HTERT RPE-1 (cell line): ENCODE measurements around the gene RETN.

Experiments used
- in situ Hi-C: fragments of 300-500 bp; cut with MboI; formaldehyde crosslinking; loops from 4 replicates; pipeline ENCODE4 v1.14.3; 2020; ENCODE audit warnings: low sequenced_read_pairs

RETN gene

DNA sequence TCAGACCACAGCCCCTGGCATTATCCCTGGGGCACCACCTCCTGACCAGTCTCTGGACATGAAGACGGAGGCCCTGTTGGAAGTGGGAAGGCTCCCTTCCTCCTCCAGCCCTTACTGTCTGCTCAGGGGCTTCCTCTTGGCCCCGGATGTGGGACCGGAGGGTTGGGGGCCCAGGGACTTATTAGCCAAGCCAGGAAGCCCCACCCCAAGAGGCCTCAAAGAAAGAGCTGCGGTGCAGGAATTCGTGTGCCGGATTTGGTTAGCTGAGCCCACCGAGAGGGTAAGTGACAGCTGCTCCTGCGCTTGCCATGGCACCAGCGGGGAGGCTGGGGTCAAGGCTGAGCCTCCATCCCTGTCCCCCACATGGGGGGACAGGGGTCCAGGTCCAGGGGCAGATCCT lies at the start of gene RETN:
Gene RETN, plus strand, starts transcription at position 208 of the 400 bp plus-strand sequence. CDS start 278 bp downstream, outside the sequence.
- in situ Hi-C loops = no loop called here

DNA sequence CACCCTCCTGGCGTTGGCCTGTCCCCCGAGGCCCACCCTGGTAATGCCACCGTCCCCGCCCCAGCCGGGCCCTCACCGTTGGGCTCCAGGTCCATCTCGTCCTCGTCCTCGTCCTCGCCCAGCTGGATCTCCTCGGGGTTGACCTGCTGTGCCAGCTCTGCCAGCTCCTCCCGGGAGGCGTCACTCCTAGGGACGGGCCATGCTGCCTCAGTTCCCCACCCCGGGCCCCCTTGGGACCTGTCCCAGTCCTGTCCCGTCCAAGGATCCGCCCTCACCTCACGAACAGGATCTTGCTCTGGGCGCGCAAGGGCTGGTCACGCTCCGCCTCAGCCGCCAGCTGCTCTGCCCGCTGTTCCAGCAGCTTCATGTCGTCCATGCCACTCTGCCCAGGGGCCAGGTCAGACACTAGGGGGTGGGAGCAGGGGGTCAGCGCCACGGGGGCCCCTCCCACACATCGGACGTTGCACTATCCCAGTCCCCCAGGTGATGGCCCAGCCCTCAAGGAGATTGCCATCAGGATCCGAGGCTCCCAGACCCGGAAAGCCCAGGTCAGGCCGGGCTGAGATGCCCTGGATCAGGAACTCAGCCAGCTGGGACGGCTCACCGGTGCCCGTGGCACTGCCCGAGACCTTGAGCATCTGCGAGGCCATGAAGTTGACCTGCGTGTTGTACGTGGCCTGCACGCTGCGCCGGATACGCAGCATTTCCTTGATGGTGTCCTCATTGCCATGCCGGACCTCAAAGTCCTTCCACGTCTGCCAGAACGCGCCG lies 49.0 kb upstream of the RETN start:
- in situ Hi-C loops = no loop called here

GRCh38 chr19:7620442-7621412 lies 48.1 kb upstream of the RETN start:
- in situ Hi-C loops = no loop called here

DNA sequence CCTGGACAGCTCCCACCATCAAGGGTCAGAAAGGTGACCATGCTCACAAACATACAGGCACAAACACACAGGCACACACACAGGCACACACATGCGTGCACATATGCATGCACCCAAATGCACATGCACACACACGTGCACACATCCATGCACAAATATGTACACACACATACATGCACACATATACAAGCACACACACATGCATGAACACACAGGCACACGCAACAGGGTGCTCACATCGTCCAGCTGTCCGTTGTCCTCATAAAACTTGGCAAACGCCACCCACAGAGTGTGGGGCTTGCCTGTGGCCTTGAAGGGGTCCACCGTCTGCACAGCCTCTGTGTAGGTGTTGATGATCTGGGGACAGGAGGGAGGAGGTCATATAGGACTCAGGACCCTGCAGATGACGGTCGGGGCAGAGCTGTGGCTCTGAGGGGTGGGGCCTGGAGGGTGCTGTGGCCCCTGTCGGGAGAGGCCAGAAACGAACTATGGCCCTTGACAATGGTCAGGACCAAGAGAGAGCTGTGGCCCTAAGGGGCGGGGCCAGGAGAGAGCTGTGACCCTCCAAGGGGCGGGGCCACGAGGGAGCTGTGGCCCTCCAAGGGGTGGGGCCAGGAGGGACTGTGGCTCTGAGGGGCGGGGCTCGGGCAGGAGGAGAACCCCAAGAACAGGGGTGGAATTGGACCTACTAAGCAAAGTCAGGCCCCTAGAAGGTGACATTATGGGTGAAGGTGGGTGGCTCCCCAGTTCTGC lies 45.7 kb upstream of the RETN start:
- in situ Hi-C loops = no loop called here

DNA sequence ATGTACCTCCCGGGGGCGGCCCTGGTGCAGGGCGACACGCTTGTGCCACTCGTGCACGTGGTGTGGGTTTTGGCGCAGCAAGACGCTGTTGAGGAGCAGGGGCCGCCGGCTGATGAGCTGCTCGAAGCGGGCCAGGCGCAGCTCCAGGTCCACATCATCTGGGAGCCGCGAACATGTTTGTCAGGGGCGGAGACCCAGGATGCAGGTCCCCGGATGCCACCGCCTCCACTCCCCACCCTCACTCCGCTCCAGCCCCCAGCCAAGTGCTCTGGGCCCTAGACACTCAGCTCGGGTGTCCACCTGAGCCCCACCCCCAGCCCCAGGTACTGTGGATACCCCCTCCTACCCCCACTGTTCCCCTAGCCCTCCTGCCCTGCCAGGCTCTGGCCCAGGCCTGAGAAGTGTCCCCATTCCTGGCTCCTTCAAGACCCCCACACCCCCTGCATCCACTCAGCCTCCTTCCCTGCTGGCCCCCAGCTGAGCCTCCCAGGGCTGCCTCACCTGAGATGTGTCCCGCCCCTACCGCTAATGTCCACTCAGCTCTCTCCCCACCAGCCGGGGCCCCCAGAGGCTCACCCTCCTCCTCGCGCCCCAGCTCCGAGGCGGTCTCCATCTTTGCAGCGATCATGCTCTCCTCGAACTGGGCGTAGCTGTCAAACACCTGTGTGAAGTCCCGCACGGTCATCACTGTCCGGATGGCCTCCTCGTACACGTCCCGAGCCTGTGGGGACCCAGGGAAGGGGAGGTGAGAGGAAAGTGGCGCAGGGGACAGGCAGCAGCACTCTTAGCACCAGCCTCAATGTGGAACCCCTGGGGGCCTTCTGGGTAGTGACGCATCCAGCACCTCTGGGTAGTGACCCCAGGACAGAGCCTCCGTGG lies 44.9 kb upstream of the RETN start:
- in situ Hi-C loops = no loop called here

GRCh38 chr19:7624810-7625209 lies 44.0 kb upstream of the RETN start:
- in situ Hi-C loops = no loop called here

DNA sequence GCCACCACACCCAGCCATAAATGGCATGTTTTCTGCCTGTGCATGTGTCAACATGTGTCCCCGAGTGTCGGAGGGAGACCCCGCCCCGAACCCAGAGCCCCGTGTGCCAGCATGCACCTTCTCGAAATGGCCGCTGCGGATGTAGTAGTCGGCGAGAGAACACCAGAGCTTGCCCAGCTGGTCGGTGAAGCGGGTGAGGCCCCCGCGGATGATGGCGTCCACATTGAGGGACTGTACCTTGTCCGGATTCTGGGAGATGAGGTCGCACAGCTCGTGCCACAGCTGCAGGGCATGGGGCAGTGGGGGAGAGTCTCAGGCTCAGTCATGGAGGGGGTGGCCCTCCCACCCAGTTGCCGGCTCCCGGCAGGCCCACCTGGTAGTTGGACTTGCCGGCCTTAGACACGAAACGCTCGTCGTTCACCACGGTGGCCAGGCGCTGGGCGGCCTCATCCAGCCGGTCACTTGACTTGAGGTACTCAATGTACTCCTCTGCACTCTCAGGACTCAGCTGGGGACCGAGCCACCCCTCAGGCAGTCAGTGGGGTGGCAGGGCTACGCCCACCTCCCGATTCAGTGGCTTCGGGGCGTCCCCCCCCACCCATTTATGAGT lies 43.0 kb upstream of the RETN start:
- in situ Hi-C loops = no loop called here

DNA sequence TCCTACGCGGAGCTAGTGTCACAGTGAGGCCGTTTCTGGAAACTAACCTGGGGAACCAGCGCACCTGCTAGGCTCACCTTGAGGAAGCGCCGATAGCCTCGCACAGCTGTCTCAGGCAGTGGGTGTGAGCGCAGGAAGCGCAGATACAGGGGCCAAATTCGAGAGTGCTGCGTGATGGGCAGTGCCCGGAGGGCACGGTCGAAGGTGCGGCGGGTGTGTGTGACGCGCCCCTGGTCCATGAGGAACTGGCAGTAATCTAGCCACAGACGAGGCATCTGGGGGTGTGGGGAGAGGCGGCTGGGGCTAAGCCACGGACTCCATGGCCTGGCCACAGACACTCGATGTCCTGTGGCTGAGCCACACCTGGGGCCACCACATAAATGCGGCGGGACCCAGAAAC lies 41.7 kb upstream of the RETN start:
- in situ Hi-C loops = no loop called here

DNA sequence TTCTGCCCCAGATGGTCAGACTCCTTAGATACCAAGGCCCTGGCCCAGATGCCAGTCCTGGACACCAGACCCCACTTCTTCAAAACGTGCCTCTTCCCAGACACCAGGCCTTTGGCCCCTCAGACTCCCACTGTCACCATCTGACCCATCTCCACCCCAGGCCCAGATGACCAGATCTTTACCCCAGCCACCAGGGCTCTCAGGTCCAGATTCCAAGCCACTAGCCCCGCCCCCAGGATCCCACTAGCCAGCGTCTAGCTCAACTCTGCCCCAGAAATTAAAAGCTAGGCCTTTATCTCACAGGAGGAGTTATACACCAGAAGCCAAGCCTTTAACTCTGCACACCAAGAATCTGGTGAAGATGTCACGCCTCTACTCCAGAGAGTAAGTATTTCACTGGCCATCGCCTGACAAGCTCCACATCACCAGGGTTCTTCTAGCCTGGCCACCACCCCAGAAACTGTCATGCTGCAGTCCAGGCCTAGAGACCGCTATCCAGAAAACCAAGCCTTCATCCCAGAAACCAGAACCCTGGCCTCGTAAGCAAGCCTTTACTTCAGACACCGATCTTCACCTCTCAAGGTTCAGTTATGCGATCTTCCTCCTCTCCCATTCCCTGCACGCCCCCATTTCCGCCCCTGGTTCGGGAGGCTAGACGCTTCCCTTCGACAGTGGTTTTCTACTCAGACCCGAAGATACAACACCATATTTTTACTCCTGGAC lies 40.1 kb upstream of the RETN start:
- in situ Hi-C loops = no loop called here

- in situ Hi-C loops = no loop called here
Observed at GRCh38 chr19:7629347-7630054, 39.3 kb upstream of the RETN start, which contains the start of the genes PET100 and XAB2. PET100 (plus strand) TSS chr19:7629793; CDS start chr19:7629834, 41 bp downstream. XAB2 (minus strand) TSS chr19:7629545; CDS start chr19:7629527, 18 bp downstream.

GRCh38 chr19:7631577-7631976 lies 37.3 kb upstream of the RETN start:
- in situ Hi-C loops = no loop called here

- in situ Hi-C loops = no loop called here
Observed at GRCh38 chr19:7632340-7633203, 36.3 kb upstream of the RETN start.

- in situ Hi-C loops = no loop called here
Observed at GRCh38 chr19:7633698-7634097, 35.2 kb upstream of the RETN start, which contains the start of gene PCP2. PCP2 (minus strand) TSS chr19:7633719; CDS start chr19:7633457, 262 bp downstream.

GRCh38 chr19:7635670-7636069 lies 33.2 kb upstream of the RETN start:
- in situ Hi-C loops = no loop called here

GRCh38 chr19:7636317-7636690 lies 32.5 kb upstream of the RETN start:
- in situ Hi-C loops = no loop called here

DNA sequence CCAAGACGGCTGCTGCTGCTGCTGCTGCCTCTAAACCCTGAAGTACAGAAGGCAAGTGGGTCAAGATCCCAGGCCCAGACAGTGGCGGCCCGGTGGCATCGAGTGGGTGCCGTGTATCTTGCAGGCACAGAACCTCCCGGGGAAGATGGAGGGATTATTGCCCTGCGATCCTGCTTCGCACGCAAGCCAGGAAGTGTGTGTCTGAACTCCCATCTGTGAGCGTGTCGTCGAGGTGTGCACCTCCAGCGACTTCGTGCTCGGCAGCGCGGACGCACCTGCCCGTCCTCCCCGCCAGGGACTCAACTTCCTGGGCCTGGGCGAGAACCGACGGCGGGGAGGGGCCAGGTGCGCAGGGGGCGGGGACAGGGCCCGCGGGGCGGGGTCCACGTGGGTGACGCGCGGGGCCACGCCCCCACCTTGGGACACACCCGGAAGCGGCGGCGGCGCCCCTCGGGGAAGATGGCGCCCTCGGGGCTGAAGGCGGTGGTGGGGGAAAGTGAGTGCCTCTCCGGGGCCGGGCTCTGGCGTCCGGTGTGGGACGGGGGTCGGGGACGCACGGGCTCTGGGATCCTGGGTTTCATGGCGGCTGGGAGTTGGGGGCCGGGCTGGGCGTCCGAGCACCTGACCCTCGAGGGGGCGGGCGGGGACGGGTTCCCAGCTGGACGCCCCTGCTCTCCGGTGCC lies 32.0 kb upstream of the RETN start, which contains the start of gene STXBP2:
Gene STXBP2, plus strand, starts transcription at position 420 of the 683 bp plus-strand sequence. Its CDS starts 40 bp downstream, at position 460.
- in situ Hi-C loops = no loop called here
